Endothelial cell of umbilical vein (primary cell): ENCODE results near the gene LCNL1. TPM values are rescaled to one million over a fixed set of nuclear protein-coding genes. Genes with fewer than 3 reads are reported as not detected.

ENCODE experiments used
- BruUV-seq: library from RNA; stranded (reverse); fragments of 400-500 nt; replicated peaks from 2 replicates; lab custom pipeline; 2021; lab: Mats Ljungman, UMichigan
- CTCF ChIA-PET: fragments of 300-600, 350-600 bp; sonication (Branson Sonifier 250); formaldehyde crosslinking; loops from one replicate; lab custom pipeline; 2021; ENCODE audit warnings: antibody characterized with exemption, inconsistent platforms; lab: Charles Lee
- POLR2A ChIA-PET: fragments of 300-600, 350-600 bp; sonication (Branson Sonifier 250); formaldehyde crosslinking; loops from one replicate; lab custom pipeline; 2021; ENCODE audit warnings: antibody characterized with exemption, inconsistent platforms; lab: Charles Lee
- DNase-seq: peaks from one replicate; pipeline ENCODE4 v3.0.0-alpha.2; 2011; ENCODE audit warnings: low read depth, low spot score
- FAIRE-seq: peaks from 2 replicates; lab custom pipeline; 2011; peaks lifted over from hg19 to GRCh38; lab: Jason Lieb, UNC
- H2AFZ ChIP-seq: 2 replicates; pipeline ENCODE4 v1.6.0; 2012; ENCODE audit warnings: low read depth, low read length, control low read depth, inconsistent platforms
- H3K27ac ChIP-seq: 2 replicates; pipeline ENCODE4 v1.5.1; 2011; ENCODE audit warnings: low read depth, mild to moderate bottlenecking, control low read depth, low read length, moderate library complexity; ENCODE audit not compliant: insufficient read depth
- H3K27me3 ChIP-seq, 2 experiments: 2 replicates each; pipeline versions ENCODE4 v1.6.0 to v1.6.1; 2011; ENCODE audit warnings: low read length in 2 of 2, mixed read lengths in 1 of 2; ENCODE audit not compliant: control insufficient read depth in 2 of 2, insufficient read depth in 2 of 2
- H3K36me3 ChIP-seq, 2 experiments: 2 replicates in 1 of 2; 3 replicates in 1 of 2; pipeline ENCODE4 v1.5.1; 2011; ENCODE audit warnings: low read length in 2 of 2, mild to moderate bottlenecking in 1 of 2, moderate library complexity in 1 of 2; ENCODE audit not compliant: control insufficient read depth in 2 of 2, insufficient read depth in 2 of 2; ENCODE audit errors: extremely low read depth in 1 of 2
- H3K4me1 ChIP-seq: 3 replicates; pipeline ENCODE4 v1.5.1; 2011; ENCODE audit warnings: mild to moderate bottlenecking, low read length; ENCODE audit not compliant: control insufficient read depth, insufficient read depth; ENCODE audit errors: extremely low read depth
- H3K4me2 ChIP-seq: 2 replicates; pipeline ENCODE4 v1.6.1; 2011; ENCODE audit warnings: low read length, control low read depth, mixed read lengths; ENCODE audit not compliant: insufficient read depth
- H3K4me3 ChIP-seq, 3 experiments: fragments of 200-600 bp in 1 of 3; sonication (generic), shearing (Covaris generic) in 1 of 3; replicated peaks in 1 of 3; 2 replicates each; pipeline ENCODE4 v1.5.1; 2011 to 2016; ENCODE audit warnings: control low read depth in 3 of 3, low read length in 3 of 3, mild to moderate bottlenecking in 2 of 3, inconsistent platforms in 1 of 3, low read depth in 1 of 3, moderate library complexity in 1 of 3; ENCODE audit not compliant: insufficient read depth in 1 of 3
- H3K79me2 ChIP-seq: 2 replicates; pipeline ENCODE4 v1.6.0; 2012; ENCODE audit warnings: low read length, inconsistent platforms; ENCODE audit not compliant: control insufficient read depth, insufficient read depth
- H3K9ac ChIP-seq: replicated peaks from 2 replicates; pipeline ENCODE3; 2011; ENCODE audit warnings: low read length, control low read depth; ENCODE audit not compliant: insufficient read depth; ENCODE audit errors: extremely low read depth
- H3K9me1 ChIP-seq: replicated peaks from 3 replicates; pipeline ENCODE4 v1.6.0; 2011; ENCODE audit warnings: mild to moderate bottlenecking, low read length; ENCODE audit not compliant: control insufficient read depth, insufficient read depth; ENCODE audit errors: extremely low read depth
- H3K9me3 ChIP-seq: replicated peaks from 2 replicates; pipeline ENCODE4 v1.5.1; 2012; ENCODE audit warnings: low read length, inconsistent platforms; ENCODE audit not compliant: control insufficient read depth, insufficient read depth
- H4K20me1 ChIP-seq: replicated peaks from 2 replicates; pipeline ENCODE3; 2011; ENCODE audit warnings: mild to moderate bottlenecking, low read length; ENCODE audit not compliant: control insufficient read depth, insufficient read depth; ENCODE audit errors: extremely low read depth
- EZH2 ChIP-seq: IDR thresholded peaks from 2 replicates; pipeline ENCODE4 v1.6.1; 2012; ENCODE audit warnings: borderline replicate concordance, low read depth, mild to moderate bottlenecking, moderate library complexity, low read length, inconsistent platforms; ENCODE audit not compliant: severe bottlenecking
- FOS ChIP-seq: IDR thresholded peaks from 2 replicates; pipeline ENCODE4 v1.6.1; 2011; ENCODE audit warnings: mild to moderate bottlenecking, low read length, moderate library complexity, borderline replicate concordance; ENCODE audit not compliant: insufficient read depth
- GATA2 ChIP-seq: IDR thresholded peaks from 2 replicates; pipeline ENCODE4 v1.7.0; 2011; ENCODE audit warnings: low read depth, mild to moderate bottlenecking, moderate library complexity, mixed read lengths, low read length; ENCODE audit not compliant: insufficient read length, insufficient read depth
- MAX ChIP-seq: IDR thresholded peaks from 2 replicates; pipeline ENCODE4 v1.6.1; 2011; ENCODE audit not compliant: insufficient read depth, insufficient read length
- MYC ChIP-seq: IDR thresholded peaks from one replicate; pipeline ENCODE4 v1.6.1; 2011; ENCODE audit warnings: mild to moderate bottlenecking, low read depth, low read length
- POLR2A ChIP-seq: IDR thresholded peaks from 2 replicates; pipeline ENCODE4 v1.6.1; 2012; ENCODE audit warnings: low read depth, mild to moderate bottlenecking, control low read depth, low read length
- POLR2AphosphoS5 ChIP-seq: IDR thresholded peaks from 2 replicates; pipeline ENCODE4 v1.6.1; 2012; ENCODE audit warnings: low read depth, mild to moderate bottlenecking, control low read depth, low read length, moderate library complexity; ENCODE audit not compliant: insufficient read depth
- dilution Hi-C: fragments of 300-500 bp; cut with MboI; formaldehyde crosslinking; loops from one replicate; pipeline ENCODE4 v1.15.0; 2019; ENCODE audit warnings: low sequenced_read_pairs; ENCODE audit not compliant: extremely low pct_ligation_motif_present
- intact Hi-C: fragments of 100-400 bp; cut with micrococcal nuclease; formaldehyde crosslinking; loops from one replicate; pipeline ENCODE4 v1.10.0; 2022
- polyA plus RNA-seq, 4 experiments: library from polyadenylated mRNA; depleted of rRNA in 3 of 4; stranded (reverse) in 3 of 4; unstranded in 1 of 4; fragments of >200 nt; gene quantifications; 2 replicates each; pipeline versions ENCODE4 v1.2.1 to v1.2.3, GENCODE V29; 2011 to 2012; ENCODE audit warnings: missing spikeins in 1 of 4
- total RNA-seq: library from RNA; stranded (reverse); gene quantifications from 2 replicates; pipeline ENCODE4 v1.2.3, GENCODE V29; 2021

The LCNL1 gene
- total and polyA plus RNA-seq, 2 donors (not counting 3 experiments of a cell fraction or from before 2014, with no cell fraction given), result not detected

- dilution Hi-C loops, result no loop called here
- intact Hi-C loops, result no loop called here
Measured at GRCh38 chr9:136971746-136972145, 11.0 kb upstream of the LCNL1 start.

DNA sequence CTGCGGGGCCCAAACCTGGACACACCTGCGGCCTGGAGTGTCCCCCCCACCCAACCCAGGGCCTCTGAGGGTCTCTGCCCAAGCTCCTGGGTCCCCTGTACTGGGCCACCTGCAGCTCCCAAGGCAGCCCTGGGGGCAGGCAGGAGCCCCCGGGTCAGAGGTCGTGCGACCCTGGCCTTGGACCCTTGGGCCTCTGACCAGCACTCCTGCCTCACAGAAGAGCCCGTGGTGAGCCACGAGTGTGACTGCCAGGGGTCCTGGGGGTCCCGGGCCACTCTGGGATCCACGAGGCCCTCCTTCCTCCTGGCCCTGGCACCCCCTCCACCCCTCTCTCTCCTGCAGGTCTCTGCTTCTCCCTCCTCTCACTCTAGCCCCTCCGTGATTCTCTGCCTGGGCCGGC lies 10.5 kb upstream of the LCNL1 start:
- H3K4me3 ChIP-seq, result no peak overlapping the region
- POLR2A ChIA-PET, result no interaction called here

More at GRCh38 chr9:136971746-136972145, 11.0 kb upstream of the LCNL1 start:
- no peak overlapping the region for H3K9ac ChIP-seq
- no TSS peak for BruUV-seq
- TF ChIP-seq EZH2 (no peak), MAX (no peak), GATA2 (no peak), POLR2AphosphoS5 (no peak), POLR2A (no peak), MYC (no peak)
- H3K4me1 ChIP-seq, result no peaks in the 10 kb centered on the region
- H3K4me2 ChIP-seq, result no peak overlapping the region
- H3K4me3 ChIP-seq, result no peak overlapping the region
- DNase-seq, result no peak
- H3K9me1 ChIP-seq, result no peaks in the 10 kb centered on the region
- ChIA-PET CTCF (no interaction called here), POLR2A (no interaction called here)
- no peak overlapping the region for H3K27ac ChIP-seq
- H3K27me3 ChIP-seq, result no peaks in the 10 kb centered on the region
- H3K9me3 ChIP-seq, result no peaks in the 10 kb centered on the region
- H2AFZ ChIP-seq, result no peak overlapping the region
- H4K20me1 ChIP-seq, result no peaks in the 10 kb centered on the region
- no peaks in the 10 kb centered on the region for H3K79me2 ChIP-seq
- no peaks in the 10 kb centered on the region for H3K36me3 ChIP-seq
- no peak for FAIRE-seq

More for the DNA sequence above, 10.5 kb upstream of the LCNL1 start:
- no peak for TF ChIP-seq MYC
- TF ChIP-seq POLR2AphosphoS5, result no peak
- no peak for TF ChIP-seq FOS
- TF ChIP-seq EZH2, result no peak
- TF ChIP-seq GATA2, result no peak
- H3K4me1 ChIP-seq, result no peaks in the 10 kb centered on the region
- no peak overlapping the region for H3K4me2 ChIP-seq
- no peak for DNase-seq
- no peaks in the 10 kb centered on the region for H3K36me3 ChIP-seq
- H3K9me3 ChIP-seq, result no peaks in the 10 kb centered on the region
- no peak for FAIRE-seq
- dilution Hi-C loops, result no loop called here
- no TSS peak for BruUV-seq
- H3K79me2 ChIP-seq, result no peaks in the 10 kb centered on the region
- H3K9ac ChIP-seq, result no peak overlapping the region
- CTCF ChIA-PET, result no interaction called here
- intact Hi-C loops, result no loop called here
- H3K9me1 ChIP-seq, result no peaks in the 10 kb centered on the region
- H3K27ac ChIP-seq, result no peak overlapping the region
- H4K20me1 ChIP-seq, result no peaks in the 10 kb centered on the region
- no peaks in the 10 kb centered on the region for H3K27me3 ChIP-seq
- H2AFZ ChIP-seq, result no peak overlapping the region
